Activated CD4-positive, alpha-beta memory T cell treated with anti-CD3 and anti-CD28 coated beads for 36 hours (primary cell): Measurements from ENCODE around the gene MRPS12. TPM values are rescaled to one million over a fixed set of nuclear protein-coding genes. Genes with fewer than 3 reads are reported as not detected.

Source experiments
- CTCF ChIA-PET: fragments of 350-600 bp; sonication (Branson Sonifier 250); formaldehyde crosslinking; loops from one replicate; lab custom pipeline; 2021; ENCODE audit warnings: antibody characterized with exemption, inconsistent platforms; lab: Charles Lee
- POLR2A ChIA-PET: fragments of 350-600 bp; sonication (Branson Sonifier 250); formaldehyde crosslinking; loops from one replicate; lab custom pipeline; 2021; ENCODE audit warnings: antibody characterized with exemption; lab: Charles Lee
- DNase-seq: peaks from one replicate; pipeline ENCODE4 v3.0.0-alpha.2; 2020
- H3K27ac Mint-ChIP-seq: one replicate; pipeline ENCODE4 v1.8.0; 2021; ENCODE audit warnings: mixed read lengths
- H3K27me3 Mint-ChIP-seq: one replicate; pipeline ENCODE4 v1.8.0; 2021; ENCODE audit warnings: mixed read lengths
- H3K36me3 Mint-ChIP-seq: one replicate; pipeline ENCODE4 v1.8.0; 2021; ENCODE audit warnings: mixed read lengths
- H3K4me1 Mint-ChIP-seq: one replicate; pipeline ENCODE4 v1.8.0; 2021; ENCODE audit warnings: low read depth, mixed read lengths
- H3K4me3 Mint-ChIP-seq: one replicate; pipeline ENCODE4 v1.8.0; 2021; ENCODE audit warnings: mild to moderate bottlenecking, mixed read lengths
- H3K9me3 Mint-ChIP-seq: one replicate; pipeline ENCODE4 v1.8.0; 2021; ENCODE audit warnings: mixed read lengths
- intact Hi-C: fragments of 100-400 bp; cut with micrococcal nuclease; formaldehyde crosslinking; loops from one replicate; pipeline ENCODE4 v1.15.1; 2023
- total RNA-seq, 2 experiments: library from RNA; stranded (reverse); gene quantifications; one replicate each; pipeline ENCODE4 v1.2.3, GENCODE V29; 2021

Gene MRPS12
- total RNA-seq, 2 experiments from 2014 or later = 67.3 to 67.6 TPM

DNA sequence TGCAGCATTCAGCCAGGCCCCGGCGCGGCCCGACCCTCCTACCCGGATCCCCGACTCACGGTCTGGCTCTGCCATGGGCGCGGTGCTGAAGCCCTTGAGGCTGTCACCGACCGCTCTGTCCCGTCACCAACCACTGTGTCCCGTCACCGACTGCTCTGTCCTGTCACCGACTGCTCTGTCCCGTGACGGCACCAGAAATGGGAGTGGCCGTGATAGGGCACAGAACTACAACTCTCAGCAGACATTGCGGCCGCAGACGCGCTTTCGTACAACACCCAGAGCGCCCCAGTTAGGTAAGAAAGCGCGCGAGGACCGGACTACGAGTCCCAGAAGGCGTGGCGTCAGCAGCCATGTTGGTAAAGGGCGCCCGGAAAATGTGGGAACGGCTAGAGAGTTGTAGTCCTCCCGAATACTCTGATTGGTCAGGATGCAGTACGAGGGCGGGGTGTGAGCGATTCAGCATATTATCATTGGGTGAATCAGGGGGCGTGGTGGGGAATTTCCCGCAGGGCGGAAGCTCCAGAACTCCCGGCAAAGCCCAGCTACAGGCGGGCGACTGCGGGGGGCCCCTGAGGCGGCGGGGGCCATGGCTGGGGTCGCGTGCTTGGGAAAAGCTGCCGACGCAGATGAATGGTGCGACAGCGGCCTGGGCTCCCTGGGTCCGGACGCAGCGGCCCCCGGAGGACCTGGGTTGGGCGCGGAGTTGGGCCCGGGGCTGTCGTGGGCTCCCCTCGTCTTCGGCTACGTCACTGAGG lies 31.1 kb upstream of the MRPS12 start, which contains the start of the genes NFKBIB and SIRT2:
Gene NFKBIB, plus strand, starts transcription at position 523 of the 755 bp plus-strand sequence. Its CDS starts 64 bp downstream, at position 587.
Gene SIRT2, minus strand, starts transcription at position 172 of the 755 bp plus-strand sequence. Its CDS starts 97 bp downstream, at position 75.
- ChIA-PET CTCF (interaction anchor here (0.7 to 3.9 kb wide), 8 partner anchors 12 to 574 kb away, joined by 3 to 56 read pairs (median 6); partner anchors contain the start of genes FAM98C, MRPS12 and SARS2), POLR2A (interaction anchor here (0.9 to 1.6 kb wide), 7 partner anchors 14 to 240 kb away, joined by 3 to 6 read pairs (median 4); partner anchors contain the start of genes MRPS12, RINL and SARS2)
- DNase-seq = peak; percentile 100
- intact Hi-C loops = loop anchor here (1.0 to 2.0 kb wide), 3 partner anchors 31 to 69 kb away; partner anchors contain the start of genes ECH1, MRPS12 and SARS2
- Mint-ChIP-seq H3K4me3 (peak within 1 kb of the TSS; percentile 95), H3K27ac (peak within 1 kb of the TSS; percentile 87), H3K36me3 (peaks cover 13% of the 10 kb centered on the region), H3K4me1 (peaks cover 33% of the 10 kb centered on the region), H3K9me3 (no peaks in the 10 kb centered on the region), H3K27me3 (no peaks in the 10 kb centered on the region)

DNA sequence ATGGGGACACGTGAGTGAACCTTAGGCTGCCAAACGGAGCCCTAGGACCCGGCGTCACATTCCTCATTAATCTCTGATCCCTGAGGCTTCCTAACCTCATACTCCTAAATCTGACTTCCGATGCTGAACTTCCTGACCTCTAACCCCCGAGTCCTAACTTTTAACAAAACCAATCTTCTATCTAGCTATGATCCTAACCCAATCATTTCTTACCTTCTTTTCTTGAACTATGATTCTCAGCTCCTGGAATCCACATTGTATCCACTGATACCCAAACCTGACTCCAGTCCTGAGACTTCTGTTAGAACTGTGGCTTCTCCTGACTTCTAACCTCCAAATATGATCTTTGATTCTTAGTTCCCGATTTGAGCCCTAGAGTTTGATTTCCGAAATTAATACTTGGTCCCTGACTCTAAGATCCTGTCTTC lies 30.5 kb upstream of the MRPS12 start:
- POLR2A ChIA-PET = interaction anchor here (0.8 to 1.6 kb wide), 9 partner anchors 14 to 241 kb away, joined by 3 to 6 read pairs (median 3); partner anchors contain the start of genes MRPS12, RINL and SARS2

DNA sequence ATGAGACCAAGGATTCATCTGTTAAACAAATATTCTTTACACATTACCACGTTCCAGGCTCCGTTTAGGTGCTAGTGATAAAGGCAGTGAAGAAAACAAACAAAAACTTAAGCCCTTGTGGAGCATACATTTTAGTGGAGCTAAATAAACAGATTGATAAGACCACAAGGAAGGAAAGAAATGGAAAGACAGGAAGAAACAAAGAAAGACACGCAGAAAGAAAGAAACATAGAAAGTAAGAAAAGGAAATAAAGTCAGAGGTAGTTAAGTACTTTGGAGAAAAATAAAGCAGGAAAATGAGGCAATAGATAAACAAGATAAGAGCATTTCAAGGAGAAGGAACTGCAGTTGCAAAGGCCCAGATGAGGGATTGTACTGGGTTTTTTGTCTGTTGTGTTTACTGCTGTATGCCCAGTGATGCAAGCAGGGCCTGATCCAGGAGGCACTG lies 30.0 kb upstream of the MRPS12 start:
- DNase-seq = no peak
- intact Hi-C loops = no loop called here
- H3K27ac Mint-ChIP-seq = no peak overlapping the region
- H3K36me3 Mint-ChIP-seq = peaks cover 17% of the 10 kb centered on the region
- H3K27me3 Mint-ChIP-seq = no peaks in the 10 kb centered on the region
- H3K9me3 Mint-ChIP-seq = no peaks in the 10 kb centered on the region
- peak overlapping the region; percentile 95 for H3K4me3 Mint-ChIP-seq
- peaks cover 33% of the 10 kb centered on the region for H3K4me1 Mint-ChIP-seq
- ChIA-PET POLR2A (interaction anchor here (0.6 to 1.6 kb wide), 9 partner anchors 13 to 241 kb away, joined by 3 to 6 read pairs (median 3); partner anchors contain the start of genes MRPS12, RINL and SARS2), CTCF (interaction anchor here (0.9 to 3.9 kb wide), 8 partner anchors 13 to 573 kb away, joined by 3 to 56 read pairs (median 8); partner anchors contain the start of genes FAM98C, MRPS12 and SARS2)

More for the DNA sequence above, 30.5 kb upstream of the MRPS12 start:
- H3K27ac Mint-ChIP-seq = peak overlapping the region; percentile 87
- H3K36me3 Mint-ChIP-seq = peaks cover 15% of the 10 kb centered on the region
- CTCF ChIA-PET = interaction anchor here (0.7 to 3.9 kb wide), 9 partner anchors 13 to 574 kb away, joined by 3 to 56 read pairs (median 7); partner anchors contain the start of genes FAM98C, MRPS12 and SARS2
- H3K4me3 Mint-ChIP-seq = peak overlapping the region; percentile 95
- peaks cover 33% of the 10 kb centered on the region for H3K4me1 Mint-ChIP-seq
- DNase-seq = no peak
- no peaks in the 10 kb centered on the region for H3K9me3 Mint-ChIP-seq
- intact Hi-C loops = no loop called here
- no peaks in the 10 kb centered on the region for H3K27me3 Mint-ChIP-seq

DNA sequence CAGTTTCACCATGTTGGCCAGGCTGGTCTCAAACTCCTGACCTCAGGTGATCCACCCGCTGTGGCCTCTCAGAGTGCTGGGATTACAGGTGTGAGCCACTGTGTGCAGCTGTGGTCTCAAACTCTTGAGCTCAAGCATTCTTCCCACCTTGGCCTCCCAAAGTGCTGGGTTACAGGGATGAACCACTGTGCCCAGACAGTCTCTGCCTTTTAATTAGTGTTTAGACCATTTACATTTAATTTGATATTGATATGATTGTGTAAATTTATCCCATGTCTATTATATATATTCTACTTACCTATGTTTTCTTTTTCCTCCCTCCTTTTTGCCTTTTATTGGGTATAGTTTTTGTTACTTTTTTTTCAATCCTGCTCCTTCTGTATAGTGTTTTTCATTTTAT lies 29.1 kb upstream of the MRPS12 start:
- Mint-ChIP-seq H3K4me1 (peaks cover 33% of the 10 kb centered on the region), H3K27ac (no peak overlapping the region), H3K9me3 (no peaks in the 10 kb centered on the region), H3K36me3 (peaks cover 20% of the 10 kb centered on the region), H3K27me3 (no peaks in the 10 kb centered on the region), H3K4me3 (peak overlapping the region; percentile 35)
- CTCF ChIA-PET = interaction anchor here (2.0 to 3.9 kb wide), 3 partner anchors 14 to 499 kb away, joined by 9 to 56 read pairs (median 30); partner anchors contain the start of genes FAM98C, MRPS12 and SARS2
- intact Hi-C loops = no loop called here
- POLR2A ChIA-PET = no interaction called here
- no peak for DNase-seq

DNA sequence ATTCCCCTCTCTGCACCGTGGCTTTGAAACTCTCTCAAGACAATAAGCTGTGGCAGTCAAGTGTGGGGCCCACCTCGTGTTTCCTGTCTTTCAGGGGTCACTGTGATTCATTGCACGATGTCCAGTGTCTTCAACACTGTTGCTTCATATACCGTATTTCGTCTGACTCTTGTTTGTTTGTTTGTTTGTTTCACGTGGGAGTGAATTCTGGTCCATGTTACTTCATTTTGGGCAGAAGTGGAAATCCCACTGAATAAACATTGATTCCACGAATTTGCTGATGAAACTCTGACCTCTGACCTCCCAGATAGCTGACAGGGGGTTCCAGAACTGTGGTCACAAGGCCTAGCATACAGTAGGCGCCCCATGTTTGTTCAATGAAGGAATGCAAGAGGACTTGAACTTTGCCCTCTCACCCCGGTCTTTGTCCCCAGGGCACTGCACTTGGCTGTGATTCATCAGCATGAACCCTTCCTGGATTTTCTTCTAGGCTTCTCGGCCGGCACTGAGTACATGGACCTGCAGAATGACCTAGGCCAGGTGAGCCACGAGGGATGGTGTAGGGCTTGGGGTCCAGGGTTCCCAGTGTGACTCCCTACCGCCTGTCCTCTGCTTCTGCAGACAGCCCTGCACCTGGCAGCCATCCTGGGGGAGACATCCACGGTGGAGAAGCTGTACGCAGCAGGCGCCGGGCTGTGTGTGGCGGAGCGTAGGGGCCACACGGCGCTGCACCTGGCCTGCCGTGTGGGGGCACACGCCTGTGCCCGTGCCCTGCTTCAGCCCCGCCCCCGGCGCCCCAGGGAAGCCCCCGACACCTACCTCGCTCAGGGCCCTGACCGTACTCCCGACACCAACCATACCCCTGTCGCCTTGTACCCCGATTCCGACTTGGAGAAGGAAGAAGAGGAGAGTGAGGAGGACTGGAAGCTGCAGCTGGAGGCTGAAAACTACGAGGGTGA lies 25.9 kb upstream of the MRPS12 start:
- H3K36me3 Mint-ChIP-seq = peaks cover 40% of the 10 kb centered on the region
- peaks cover 20% of the 10 kb centered on the region for H3K4me1 Mint-ChIP-seq
- ChIA-PET POLR2A (no interaction called here), CTCF (interaction anchor here (1.2 kb wide), 1 partner anchor 18 kb away, joined by 6 read pairs; no protein-coding TSS in a partner anchor)
- DNase-seq = no peak
- H3K9me3 Mint-ChIP-seq = no peaks in the 10 kb centered on the region
- H3K27me3 Mint-ChIP-seq = no peaks in the 10 kb centered on the region
- no peak overlapping the region for H3K4me3 Mint-ChIP-seq
- peak overlapping the region; percentile 49 for H3K27ac Mint-ChIP-seq
- intact Hi-C loops = no loop called here

DNA sequence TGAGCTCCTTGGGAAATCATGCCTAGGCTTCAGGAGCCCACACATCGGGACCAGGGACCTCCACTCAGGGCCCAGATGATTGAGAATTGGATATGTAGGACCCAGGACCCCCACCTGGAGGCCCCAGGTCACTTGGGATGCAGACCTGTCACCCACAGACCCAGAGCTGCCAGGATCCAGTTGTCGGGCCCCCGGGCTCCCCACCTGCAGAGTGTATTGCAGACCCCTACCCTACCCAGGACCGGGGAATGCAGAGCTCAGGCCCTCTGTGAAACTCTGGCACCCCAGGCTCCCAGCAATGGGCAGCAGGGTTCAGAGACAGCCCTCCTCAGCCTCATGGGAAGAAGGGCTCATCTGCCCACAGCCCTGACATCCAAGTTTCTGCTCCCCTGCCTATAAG lies 25.1 kb upstream of the MRPS12 start:
- POLR2A ChIA-PET = interaction anchor here (0.7 kb wide), 1 partner anchor 136 kb away, joined by 3 read pairs; no protein-coding TSS in a partner anchor
- CTCF ChIA-PET = interaction anchor here (1.2 kb wide), 1 partner anchor 18 kb away, joined by 6 read pairs; no protein-coding TSS in a partner anchor
- no peak overlapping the region for H3K4me3 Mint-ChIP-seq
- DNase-seq = no peak
- no peak overlapping the region for H3K27ac Mint-ChIP-seq
- intact Hi-C loops = no loop called here
- peaks cover 40% of the 10 kb centered on the region for H3K36me3 Mint-ChIP-seq
- H3K9me3 Mint-ChIP-seq = no peaks in the 10 kb centered on the region
- H3K27me3 Mint-ChIP-seq = no peaks in the 10 kb centered on the region
- peaks cover 20% of the 10 kb centered on the region for H3K4me1 Mint-ChIP-seq

DNA sequence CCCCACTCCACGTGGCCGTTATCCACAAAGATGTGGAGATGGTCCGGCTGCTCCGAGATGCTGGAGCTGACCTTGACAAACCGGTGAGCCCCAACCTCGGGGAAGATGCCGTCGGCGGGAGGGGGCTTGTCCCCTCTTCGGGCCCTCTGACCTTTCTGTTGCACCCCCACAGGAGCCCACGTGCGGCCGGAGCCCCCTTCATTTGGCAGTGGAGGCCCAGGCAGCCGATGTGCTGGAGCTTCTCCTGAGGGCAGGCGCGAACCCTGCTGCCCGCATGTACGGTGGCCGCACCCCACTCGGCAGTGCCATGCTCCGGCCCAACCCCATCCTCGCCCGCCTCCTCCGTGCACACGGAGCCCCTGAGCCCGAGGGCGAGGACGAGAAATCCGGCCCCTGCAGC lies 23.5 kb upstream of the MRPS12 start:
- intact Hi-C loops = no loop called here
- Mint-ChIP-seq H3K27me3 (no peaks in the 10 kb centered on the region), H3K27ac (no peak overlapping the region), H3K4me3 (no peak overlapping the region), H3K36me3 (peaks cover 36% of the 10 kb centered on the region), H3K9me3 (no peaks in the 10 kb centered on the region), H3K4me1 (peaks cover 9% of the 10 kb centered on the region)
- DNase-seq = no peak
- POLR2A ChIA-PET = interaction anchor here (1.0 kb wide), 1 partner anchor 23 kb away, joined by 3 read pairs; the partner anchor contains the start of genes MRPS12 and SARS2
- CTCF ChIA-PET = interaction anchor here (1.0 to 1.4 kb wide), 2 partner anchors 12 to 23 kb away, joined by 4 read pairs; partner anchors contain the start of genes MRPS12 and SARS2

DNA sequence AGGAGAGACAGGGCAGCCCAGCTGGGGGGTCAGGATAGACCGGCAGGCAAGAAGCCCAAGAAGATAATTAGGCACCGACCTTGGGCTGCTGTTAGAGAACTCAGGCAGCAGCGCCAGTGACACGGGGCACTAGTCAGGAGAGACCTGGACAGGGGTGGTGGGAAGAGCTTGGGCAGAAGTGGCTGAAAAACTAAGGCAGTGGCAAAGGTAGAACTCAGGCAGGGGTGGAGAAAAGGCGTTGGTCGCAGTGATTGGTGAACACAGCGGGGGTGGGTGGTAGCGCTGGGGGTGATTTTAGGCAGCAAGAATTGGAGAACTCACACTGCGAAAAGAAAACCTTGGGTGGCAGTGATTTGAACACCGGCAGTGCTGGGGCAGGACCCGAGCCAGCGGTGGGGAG lies 23.1 kb upstream of the MRPS12 start:
- peaks cover 12% of the 10 kb centered on the region for H3K4me1 Mint-ChIP-seq
- intact Hi-C loops = no loop called here
- no peak overlapping the region for H3K27ac Mint-ChIP-seq
- CTCF ChIA-PET = interaction anchor here (1.0 to 1.4 kb wide), 2 partner anchors 11 to 23 kb away, joined by 4 read pairs; partner anchors contain the start of genes MRPS12 and SARS2
- no peaks in the 10 kb centered on the region for H3K9me3 Mint-ChIP-seq
- H3K27me3 Mint-ChIP-seq = no peaks in the 10 kb centered on the region
- no peak overlapping the region for H3K4me3 Mint-ChIP-seq
- POLR2A ChIA-PET = no interaction called here
- DNase-seq = no peak
- peaks cover 36% of the 10 kb centered on the region for H3K36me3 Mint-ChIP-seq

DNA sequence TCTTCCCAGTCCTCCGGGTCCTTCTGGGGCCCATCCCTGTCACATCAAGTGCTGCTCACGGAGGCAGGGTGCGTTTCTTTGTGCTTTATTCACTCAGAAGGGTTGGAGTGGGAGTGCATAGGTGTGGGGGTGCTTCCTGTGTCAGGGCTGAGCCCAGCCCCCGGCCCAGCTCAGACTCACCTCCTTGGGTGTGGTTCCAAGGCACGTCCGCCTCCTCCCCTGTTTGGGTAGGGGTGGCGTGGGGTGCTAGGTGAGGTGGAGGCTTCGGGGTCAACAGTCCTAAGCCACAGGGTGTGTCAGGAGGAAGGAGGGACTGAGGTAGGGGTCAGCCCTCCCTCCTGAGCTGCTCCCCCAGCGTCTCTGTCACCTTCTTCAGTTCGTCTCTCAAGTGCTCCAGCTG lies 21.8 kb upstream of the MRPS12 start:
- DNase-seq = no peak
- peaks cover 33% of the 10 kb centered on the region for H3K36me3 Mint-ChIP-seq
- ChIA-PET CTCF (no interaction called here), POLR2A (no interaction called here)
- peaks cover 12% of the 10 kb centered on the region for H3K4me1 Mint-ChIP-seq
- no peaks in the 10 kb centered on the region for H3K9me3 Mint-ChIP-seq
- H3K27me3 Mint-ChIP-seq = no peaks in the 10 kb centered on the region
- H3K27ac Mint-ChIP-seq = no peak overlapping the region
- intact Hi-C loops = no loop called here
- H3K4me3 Mint-ChIP-seq = no peak overlapping the region

DNA sequence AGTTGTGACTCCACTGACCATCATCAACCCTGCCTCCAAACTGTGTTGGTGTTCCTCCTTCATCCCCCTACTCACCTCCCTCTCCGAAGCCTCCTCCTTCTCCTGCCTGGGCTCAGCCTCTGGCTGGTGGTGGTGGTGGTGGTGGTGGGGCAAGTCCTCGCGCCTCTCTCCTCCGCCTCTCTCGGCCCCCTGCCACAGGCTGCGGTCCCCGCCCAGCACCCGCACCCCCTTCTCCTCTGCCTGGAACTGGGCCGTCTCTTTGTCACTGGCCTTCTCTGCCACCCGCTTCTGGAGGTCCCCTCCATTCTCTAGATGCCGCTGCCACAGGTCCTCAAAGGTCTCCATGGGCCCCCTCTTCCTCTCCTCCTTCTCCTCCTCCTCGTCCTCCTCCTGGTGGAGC lies 20.3 kb upstream of the MRPS12 start:
- Mint-ChIP-seq H3K4me1 (peaks cover 9% of the 10 kb centered on the region), H3K36me3 (peaks cover 23% of the 10 kb centered on the region), H3K9me3 (no peaks in the 10 kb centered on the region), H3K27me3 (no peaks in the 10 kb centered on the region), H3K4me3 (no peak overlapping the region), H3K27ac (no peak overlapping the region)
- ChIA-PET POLR2A (no interaction called here), CTCF (no interaction called here)
- no peak for DNase-seq
- intact Hi-C loops = no loop called here
